Measurements from ENCODE around the gene TRMT44. TPM values are rescaled to one million over a fixed set of nuclear protein-coding genes. Genes with fewer than 3 reads are reported as not detected.

The TRMT44 gene
- total RNA-seq, 4 donors from 2014 or later = 39.0 to 61.0 (median 49.2) TPM

DNA sequence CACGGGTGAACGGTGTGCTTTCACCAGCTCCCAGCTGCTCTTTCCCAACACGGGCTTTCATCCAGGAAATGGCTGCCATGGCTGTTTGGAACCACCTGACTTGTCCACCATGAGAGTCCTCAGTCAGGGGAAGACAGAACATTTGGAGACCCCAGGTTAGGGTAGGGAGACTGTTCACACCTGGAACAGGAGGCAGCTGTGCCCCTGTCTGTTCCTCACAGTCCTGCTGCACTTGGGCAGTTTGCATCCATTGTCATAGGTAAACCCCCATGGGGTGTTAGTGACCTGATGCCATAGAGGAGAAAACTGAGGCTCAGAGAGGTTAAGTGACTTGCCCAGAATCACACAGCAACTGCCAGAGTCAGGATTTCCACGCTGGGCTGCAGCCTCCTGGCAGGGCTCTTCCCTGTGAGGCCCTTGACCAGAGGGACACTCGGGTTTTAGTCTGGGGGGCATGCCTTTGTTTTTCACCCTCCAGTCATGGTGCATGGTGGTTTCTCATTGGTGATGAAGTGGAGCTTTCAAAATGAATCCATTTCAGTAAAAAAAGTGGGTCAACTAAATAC, 54.5 kb downstream of the TRMT44 start:
- intact Hi-C loops (cut with DNase I; ENCODE audit: low total_unique reads) = no loop called here
- DNase-seq (ENCODE audit: low spot score in 2 of 2) = no peak
- 70 to 73% methylated on average over 5 of the region's 5 CpGs for WGBS, 2 donors
- no peak overlapping the region for H3K4me3 ChIP-seq (ENCODE audit: low read depth, poor library complexity, severe bottlenecking)
- no peak for TF ChIP-seq POLR2A (IDR thresholded peaks at IDR 0.05)
- TF ChIP-seq, protein P1, sequence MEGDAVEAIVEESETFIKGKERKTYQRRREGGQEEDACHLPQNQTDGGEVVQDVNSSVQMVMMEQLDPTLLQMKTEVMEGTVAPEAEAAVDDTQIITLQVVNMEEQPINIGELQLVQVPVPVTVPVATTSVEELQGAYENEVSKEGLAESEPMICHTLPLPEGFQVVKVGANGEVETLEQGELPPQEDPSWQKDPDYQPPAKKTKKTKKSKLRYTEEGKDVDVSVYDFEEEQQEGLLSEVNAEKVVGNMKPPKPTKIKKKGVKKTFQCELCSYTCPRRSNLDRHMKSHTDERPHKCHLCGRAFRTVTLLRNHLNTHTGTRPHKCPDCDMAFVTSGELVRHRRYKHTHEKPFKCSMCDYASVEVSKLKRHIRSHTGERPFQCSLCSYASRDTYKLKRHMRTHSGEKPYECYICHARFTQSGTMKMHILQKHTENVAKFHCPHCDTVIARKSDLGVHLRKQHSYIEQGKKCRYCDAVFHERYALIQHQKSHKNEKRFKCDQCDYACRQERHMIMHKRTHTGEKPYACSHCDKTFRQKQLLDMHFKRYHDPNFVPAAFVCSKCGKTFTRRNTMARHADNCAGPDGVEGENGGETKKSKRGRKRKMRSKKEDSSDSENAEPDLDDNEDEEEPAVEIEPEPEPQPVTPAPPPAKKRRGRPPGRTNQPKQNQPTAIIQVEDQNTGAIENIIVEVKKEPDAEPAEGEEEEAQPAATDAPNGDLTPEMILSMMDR (IDR thresholded peaks at IDR 0.05) = no peak

DNA sequence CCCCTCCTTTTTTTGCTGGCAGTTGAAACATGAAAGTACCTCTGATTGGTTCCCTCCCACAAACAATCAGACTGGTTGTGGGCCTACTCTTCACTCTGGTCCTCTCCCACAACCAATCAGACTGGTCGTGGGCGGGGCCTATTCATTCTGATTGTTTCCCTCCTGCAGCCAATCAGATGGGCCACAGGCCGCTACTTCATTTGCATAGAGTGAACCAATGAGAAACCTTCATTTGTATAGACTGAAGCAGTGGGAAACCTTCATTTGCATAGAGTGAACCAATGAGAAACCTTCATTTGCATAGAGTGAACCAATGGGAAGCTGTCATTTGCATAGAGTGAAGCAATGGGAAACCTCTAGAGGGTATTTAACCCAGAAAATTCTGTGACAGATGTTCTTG, 55.2 kb downstream of the TRMT44 start:
- intact Hi-C loops (cut with DNase I; ENCODE audit: low total_unique reads) = no loop called here
- H3K4me3 ChIP-seq (ENCODE audit: low read depth, poor library complexity, severe bottlenecking) = no peak overlapping the region
- no peak for DNase-seq (ENCODE audit: low spot score in 2 of 2)
- 90 to 93% methylated on average over 3 of the region's 3 CpGs for WGBS, 2 donors
- TF ChIP-seq, protein P1 (IDR thresholded peaks at IDR 0.05) = no peak
- no peak for TF ChIP-seq POLR2A (IDR thresholded peaks at IDR 0.05)

DNA sequence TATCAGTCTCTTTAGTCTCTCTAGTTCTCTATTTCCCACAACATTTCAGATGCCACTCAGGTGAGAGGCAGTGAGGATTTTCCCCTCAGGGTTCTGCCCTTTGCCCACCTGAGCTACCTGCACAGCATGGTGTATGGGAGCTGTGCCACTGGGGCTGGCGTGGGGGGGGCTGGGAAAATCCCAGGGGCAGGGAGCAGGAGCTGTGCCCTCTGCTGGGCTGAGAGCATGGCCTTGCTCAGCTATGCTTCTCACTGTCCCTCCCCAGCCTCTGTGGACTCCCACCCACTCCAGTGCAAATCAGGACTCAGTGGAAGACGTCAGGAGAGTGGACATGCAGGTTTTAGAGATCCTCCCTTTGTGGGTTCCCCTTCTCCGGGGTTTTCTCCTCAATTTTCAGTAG, 57.2 kb downstream of the TRMT44 start:
- TF ChIP-seq POLR2A (IDR thresholded peaks at IDR 0.05) = no peak
- TF ChIP-seq, protein P1 (IDR thresholded peaks at IDR 0.05) = no peak
- WGBS, 2 donors = 86 to 88% methylated on average over 3 of the region's 3 CpGs

DNA sequence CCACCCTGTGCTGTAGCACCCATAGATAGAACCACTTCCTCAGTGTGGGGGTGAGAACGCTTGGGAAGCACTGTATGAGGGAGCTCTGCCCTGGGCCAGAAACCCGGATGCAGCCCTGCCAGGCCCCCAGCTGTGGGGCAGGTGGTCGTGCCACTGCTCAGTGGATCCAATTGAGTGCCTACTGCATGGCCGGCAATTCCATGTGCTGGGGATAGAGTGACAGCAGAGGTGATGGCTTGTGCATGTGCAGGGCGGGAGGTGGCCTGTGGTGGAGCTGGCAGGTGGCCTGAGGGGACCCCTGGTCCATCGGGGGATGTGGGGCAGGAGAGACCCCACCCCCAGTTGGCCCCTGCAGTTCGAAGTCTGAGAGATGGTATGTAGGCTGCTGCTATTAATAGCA, 60.4 kb downstream of the TRMT44 start:
- intact Hi-C loops (cut with DNase I; ENCODE audit: low total_unique reads) = no loop called here
- H3K4me3 ChIP-seq (ENCODE audit: low read depth, poor library complexity, severe bottlenecking) = no peak overlapping the region
- 78 to 88% methylated on average over 5 to 7 of the region's 7 CpGs for WGBS, 2 donors
- no peak for TF ChIP-seq POLR2A (IDR thresholded peaks at IDR 0.05)
- TF ChIP-seq, protein P1 (IDR thresholded peaks at IDR 0.05) = no peak
- DNase-seq (ENCODE audit: low spot score in 2 of 2) = no peak

More for the DNA sequence above, 57.2 kb downstream of the TRMT44 start:
- DNase-seq (ENCODE audit: low spot score in 2 of 2) = no peak
- H3K4me3 ChIP-seq (ENCODE audit: low read depth, poor library complexity, severe bottlenecking) = no peak overlapping the region
- intact Hi-C loops (cut with DNase I; ENCODE audit: low total_unique reads) = no loop called here

DNA sequence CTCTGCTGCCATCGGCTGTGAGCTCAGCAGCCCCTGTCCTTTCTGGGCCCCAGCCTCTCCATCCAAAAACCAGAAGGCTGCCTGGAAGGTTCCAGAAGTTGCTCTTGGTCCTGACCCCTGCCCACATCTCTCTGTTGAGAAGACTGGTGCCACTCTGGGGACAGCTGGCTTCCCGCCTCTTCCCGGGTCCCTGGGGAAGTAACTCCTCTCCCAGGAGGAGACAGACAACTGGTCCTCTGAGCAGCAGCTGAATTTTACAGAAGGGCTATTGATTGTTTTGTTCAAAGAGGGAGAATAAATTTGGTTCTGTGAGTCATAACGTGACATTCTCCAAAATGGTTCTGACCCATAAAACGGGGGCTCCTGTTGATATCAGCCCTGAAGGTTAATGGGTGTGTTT, 61.2 kb downstream of the TRMT44 start:
- intact Hi-C loops (cut with DNase I; ENCODE audit: low total_unique reads) = no loop called here
- no peak overlapping the region for H3K4me3 ChIP-seq (ENCODE audit: low read depth, poor library complexity, severe bottlenecking)
- no peak for DNase-seq (ENCODE audit: low spot score in 2 of 2)
- TF ChIP-seq, protein P1 (IDR thresholded peaks at IDR 0.05) = no peak
- TF ChIP-seq POLR2A (IDR thresholded peaks at IDR 0.05) = no peak
- WGBS, 2 donors = 78 to 90% methylated on average over 5 of the region's 5 CpGs

DNA sequence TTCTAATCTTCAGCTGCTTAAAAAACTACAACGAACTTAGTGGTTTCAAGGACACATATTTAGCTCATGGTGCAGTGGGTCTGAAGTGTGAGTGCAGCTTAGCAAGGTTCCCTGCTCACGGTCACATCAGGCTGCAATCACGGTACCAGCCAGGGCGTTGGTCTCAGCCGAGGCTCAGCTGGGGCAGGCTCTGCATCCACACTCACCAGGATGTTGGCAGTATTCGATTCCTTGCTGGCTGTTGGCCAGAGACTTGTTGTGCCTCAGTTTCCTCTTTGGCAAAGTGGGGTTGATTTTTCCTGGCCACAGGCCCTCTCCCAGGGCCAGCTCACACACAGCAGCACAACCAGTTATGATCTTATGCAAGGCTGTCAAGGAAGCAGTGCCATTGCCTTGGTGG, 61.8 kb downstream of the TRMT44 start:
- H3K4me3 ChIP-seq (ENCODE audit: low read depth, poor library complexity, severe bottlenecking) = no peak overlapping the region
- no peak for TF ChIP-seq POLR2A (IDR thresholded peaks at IDR 0.05)
- TF ChIP-seq, protein P1 (IDR thresholded peaks at IDR 0.05) = no peak
- intact Hi-C loops (cut with DNase I; ENCODE audit: low total_unique reads) = no loop called here
- 91 to 92% methylated on average over 6 of the region's 6 CpGs for WGBS, 2 donors
- DNase-seq (ENCODE audit: low spot score in 2 of 2) = no peak
